Measurements from ENCODE around the gene NKAP.
"Not testable (repeated sequence)": the region's sequence is repeated elsewhere in the genome, so short reads cannot be mapped to it uniquely, and the experiment has no call there.

NKAP gene

DNA sequence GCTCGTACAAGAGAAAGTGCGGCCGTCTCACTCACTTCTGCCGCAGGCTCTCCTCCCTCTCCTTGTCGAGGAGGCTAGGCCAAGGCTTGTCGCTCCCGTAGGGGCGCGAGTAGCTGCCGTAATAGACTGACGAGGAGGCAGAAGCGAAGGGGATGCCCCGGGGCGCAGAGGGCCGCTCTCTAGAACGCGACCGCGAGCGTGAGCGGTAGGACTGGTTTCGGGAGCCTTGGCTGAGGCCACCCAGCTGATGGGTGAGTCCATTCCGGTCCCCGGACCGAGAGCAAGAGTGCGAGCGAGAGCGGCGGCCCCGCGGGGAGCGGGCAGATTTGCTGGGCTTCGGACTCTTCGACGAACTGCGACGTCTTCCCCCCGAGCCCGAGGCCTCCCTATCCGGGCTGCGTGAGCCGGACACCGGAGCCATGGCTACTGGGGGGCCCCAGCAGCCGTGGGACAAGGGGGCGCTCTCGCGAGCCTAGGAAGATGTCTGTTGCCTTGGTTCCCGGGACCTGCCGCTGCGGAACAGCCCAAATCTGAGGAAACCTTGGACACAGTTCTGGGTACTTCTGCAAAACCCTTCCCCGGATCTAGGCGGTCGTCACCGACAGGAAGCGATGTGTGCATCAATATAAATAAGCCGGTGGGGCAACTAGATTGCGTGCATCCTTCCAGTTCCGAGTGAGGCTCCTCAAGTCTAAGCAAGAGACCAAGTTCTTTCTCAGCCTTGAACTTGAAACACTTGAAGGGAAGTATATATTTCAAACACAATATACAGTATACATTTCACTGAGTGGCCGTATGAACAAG is at the start of gene NKAP:
Gene NKAP (minus strand): TSS at position 567 of the 804 bp plus-strand sequence. CDS start 146 bp downstream, at position 421.
- peak; percentile 49 to 66 for DNase-seq (ENCODE audit: low read depth in 2 of 2, low spot score in 1 of 2)

DNA sequence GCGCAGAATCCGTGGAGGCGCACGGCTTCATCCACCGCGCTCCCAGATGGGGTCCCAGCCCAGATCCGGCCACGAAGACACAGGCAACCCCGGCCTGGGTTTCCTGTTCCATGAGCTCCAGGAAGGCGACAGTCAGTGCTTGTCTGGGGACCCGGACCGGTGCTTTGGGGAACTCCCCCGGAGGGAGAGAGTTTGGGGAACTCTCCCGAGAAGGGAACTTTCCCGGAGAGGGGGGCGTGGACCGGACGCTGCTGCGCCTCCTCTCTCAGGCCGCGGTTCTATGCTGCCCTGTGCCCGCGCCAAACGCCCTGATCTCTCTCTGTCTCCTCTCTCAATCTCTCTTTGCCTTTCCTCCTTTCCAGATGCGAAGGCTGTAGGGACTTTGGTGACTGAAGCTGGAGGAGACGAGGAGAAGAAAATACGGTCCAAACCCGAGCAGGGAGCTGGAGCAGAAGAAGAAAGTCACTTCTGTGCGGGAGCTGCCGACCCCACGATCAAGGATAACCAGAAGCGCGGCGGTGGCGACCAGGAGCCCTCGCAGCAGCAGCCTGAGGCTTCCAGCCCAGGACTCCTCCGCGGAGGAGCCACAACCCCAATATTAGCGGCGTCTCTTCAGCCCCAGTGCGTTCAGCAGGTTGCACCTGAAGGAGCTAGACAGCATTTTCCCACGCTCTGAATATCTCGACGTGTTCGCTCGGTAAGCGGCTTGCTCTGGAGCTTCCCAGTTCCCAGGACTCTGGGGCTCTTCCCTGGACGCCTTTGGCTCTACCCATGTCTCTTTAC is 47.6 kb upstream of the NKAP start:
- DNase-seq (ENCODE audit: low read depth in 2 of 2, low spot score in 1 of 2) = no peak

DNA sequence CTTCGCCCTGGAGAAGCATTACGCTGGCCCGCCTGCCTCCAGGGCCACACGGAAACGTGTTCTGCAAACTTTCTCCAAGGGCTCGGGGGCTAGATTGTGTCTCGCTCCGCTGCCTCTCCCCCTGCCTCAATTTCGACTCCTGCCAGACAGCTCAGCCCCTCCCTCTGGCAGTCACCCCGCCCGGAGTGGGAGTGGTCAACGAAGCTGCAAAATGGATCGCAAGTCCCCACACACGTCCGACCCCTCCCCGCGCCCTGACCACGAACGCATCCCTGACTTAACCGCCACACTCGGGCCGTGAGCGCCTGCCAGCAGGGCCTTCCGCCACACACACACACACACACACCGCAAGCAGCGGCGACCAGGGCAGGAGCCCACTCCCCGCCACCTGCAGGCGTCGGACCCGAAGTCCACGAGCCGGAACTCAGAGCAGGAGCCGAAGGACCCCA is 47.0 kb upstream of the NKAP start:
- DNase-seq (ENCODE audit: low read depth in 2 of 2, low spot score in 1 of 2) = no peak

- no peak for DNase-seq (ENCODE audit: low read depth in 2 of 2, low spot score in 1 of 2)
These were observed 46.5 kb upstream of the NKAP start for GRCh38 chrX:119989905-119990555.

DNA sequence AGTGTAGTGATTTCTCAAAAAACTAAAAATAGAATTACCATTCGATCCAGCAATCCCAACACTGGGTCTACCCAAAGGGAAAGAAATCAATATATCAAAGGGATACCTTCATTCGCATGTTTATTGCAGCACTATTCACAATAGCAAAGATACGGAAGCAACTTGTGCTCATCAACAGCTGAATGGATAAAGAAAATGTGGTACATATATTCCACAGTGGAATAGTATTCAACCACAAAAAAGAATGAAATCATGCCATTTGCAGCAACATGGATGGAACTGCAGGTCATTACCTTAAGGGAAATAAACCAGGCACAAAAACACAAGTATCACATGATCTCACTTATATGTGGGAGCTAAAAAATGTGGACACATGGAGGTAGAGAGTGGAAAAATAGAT is 42.7 kb upstream of the NKAP start:
- DNase-seq (ENCODE audit: low read depth in 2 of 2, low spot score in 1 of 2) = no peak

GRCh38 chrX:119984652-119985051 is 41.1 kb upstream of the NKAP start:
- no peak for DNase-seq (ENCODE audit: low read depth in 2 of 2, low spot score in 1 of 2)

DNA sequence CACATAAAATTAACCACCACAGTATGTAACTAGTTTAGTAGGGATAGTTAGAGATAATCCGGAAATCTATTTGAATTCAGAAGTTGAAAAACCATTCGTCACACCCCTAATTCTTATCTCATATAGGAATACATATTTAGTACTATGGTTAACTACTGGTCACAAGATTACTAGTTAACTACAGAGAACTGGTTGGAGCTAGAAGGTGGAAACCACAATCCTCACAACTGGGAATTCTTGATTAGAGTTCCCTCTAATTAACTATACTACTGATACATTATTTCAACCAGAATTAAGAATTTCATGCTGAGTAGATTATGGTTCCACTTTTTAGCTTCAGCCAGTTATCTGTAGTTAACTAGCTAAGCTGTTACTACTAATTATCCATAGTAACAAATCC is 39.9 kb upstream of the NKAP start:
- no peak for DNase-seq (ENCODE audit: low read depth in 2 of 2, low spot score in 1 of 2)

DNA sequence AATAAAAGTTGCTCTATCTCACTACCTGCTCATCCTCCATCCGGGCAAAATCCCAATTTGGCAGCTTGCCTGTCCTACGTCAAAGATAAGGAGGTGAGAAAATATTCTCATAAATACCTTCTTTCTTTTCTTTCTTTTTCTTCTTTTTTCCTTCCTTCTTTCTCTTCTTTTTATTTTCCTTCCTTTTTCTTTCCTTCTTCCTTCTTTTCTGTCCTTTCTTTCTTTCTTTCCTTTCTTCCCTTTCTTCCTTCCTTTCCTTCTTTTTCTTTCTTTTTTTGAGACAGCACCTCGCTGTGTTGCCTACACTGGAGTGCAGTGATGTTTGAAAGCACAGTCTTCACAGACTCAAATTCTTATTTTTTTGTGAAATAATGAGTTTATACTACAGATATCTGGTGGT is 38.6 kb upstream of the NKAP start:
- no peak for DNase-seq (ENCODE audit: low read depth in 2 of 2, low spot score in 1 of 2)

- no peak for DNase-seq (ENCODE audit: low read depth in 2 of 2, low spot score in 1 of 2)
These were observed 37.9 kb upstream of the NKAP start for GRCh38 chrX:119981286-119982070.

DNA sequence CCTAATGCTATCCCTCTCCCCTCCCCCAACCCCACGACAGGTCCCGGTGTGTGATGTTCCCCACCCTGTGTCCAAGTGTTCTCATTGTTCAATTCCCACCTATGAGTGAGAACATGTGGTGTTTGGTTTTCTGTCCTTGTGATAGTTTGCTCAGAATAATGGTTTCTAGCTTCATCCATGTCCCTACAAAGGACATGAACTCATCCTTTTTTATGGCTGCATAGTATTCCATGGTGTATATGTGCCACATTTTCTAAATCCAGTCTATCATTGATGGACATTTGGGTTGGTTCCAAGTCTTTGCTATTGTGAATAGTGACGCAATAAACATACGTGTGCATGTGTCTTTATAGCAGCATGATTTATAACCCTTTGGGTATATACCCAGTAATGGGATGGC is 33.6 kb upstream of the NKAP start:
- not testable (repeated sequence) for DNase-seq (ENCODE audit: low read depth in 2 of 2, low spot score in 1 of 2)

- no peak for DNase-seq (ENCODE audit: low read depth in 2 of 2, low spot score in 1 of 2)
These were observed 27.6 kb upstream of the NKAP start for GRCh38 chrX:119971184-119971583.

DNA sequence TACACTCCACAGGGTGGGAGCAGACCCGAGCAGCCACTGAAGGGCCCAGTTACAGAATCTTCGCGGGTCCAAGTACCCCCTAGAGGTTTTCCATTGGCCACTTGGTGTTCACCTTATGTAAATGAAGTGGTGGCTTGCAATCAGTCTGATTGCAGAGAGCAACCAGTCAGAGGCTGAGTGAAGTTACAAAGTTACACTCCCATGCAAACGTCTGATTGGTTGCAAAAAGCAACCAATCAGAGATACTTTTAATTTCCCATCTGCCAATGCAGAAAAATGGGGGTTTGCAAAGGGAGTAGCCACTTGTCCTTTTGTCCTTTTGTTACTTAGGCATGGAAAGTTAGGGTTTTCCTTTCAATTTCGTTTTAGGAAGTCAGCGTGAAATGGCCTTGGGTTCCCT is 27.0 kb upstream of the NKAP start:
- DNase-seq (ENCODE audit: low read depth in 2 of 2, low spot score in 1 of 2) = no peak

DNA sequence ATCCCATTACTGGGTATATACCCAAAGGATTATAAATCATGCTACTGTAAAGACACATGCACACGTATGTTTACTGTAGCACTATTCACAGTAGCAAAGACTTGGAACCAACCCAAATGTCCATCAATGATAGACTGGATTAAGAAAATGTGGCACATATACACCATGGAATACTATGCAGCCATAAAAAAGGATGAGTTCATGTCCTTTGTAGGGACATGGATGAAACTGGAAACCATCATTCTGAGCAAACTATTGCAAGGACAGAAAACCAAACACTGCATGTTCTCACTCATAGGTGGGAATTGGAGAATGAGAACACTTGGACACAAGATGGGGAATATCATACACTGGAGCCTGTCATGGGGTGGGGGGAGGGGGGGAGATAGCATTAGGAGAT is 23.3 kb upstream of the NKAP start:
- DNase-seq (ENCODE audit: low read depth in 2 of 2, low spot score in 1 of 2) = not testable (repeated sequence)

GRCh38 chrX:119960625-119961024 is 17.1 kb upstream of the NKAP start:
- DNase-seq (ENCODE audit: low read depth in 2 of 2, low spot score in 1 of 2) = no peak

- DNase-seq (ENCODE audit: low read depth in 2 of 2, low spot score in 1 of 2) = peak in 1 of 2 donors; percentile 15
These were observed 12.4 kb upstream of the NKAP start for GRCh38 chrX:119955807-119956570.

- DNase-seq (ENCODE audit: low read depth in 2 of 2, low spot score in 1 of 2) = no peak
These were observed 10.8 kb upstream of the NKAP start for GRCh38 chrX:119954374-119954773.

- no peak for DNase-seq (ENCODE audit: low read depth in 2 of 2, low spot score in 1 of 2)
These were observed 4.8 kb upstream of the NKAP start for GRCh38 chrX:119948381-119948780.

GRCh38 chrX:119945481-119945880 is 1.9 kb upstream of the NKAP start:
- DNase-seq (ENCODE audit: low read depth in 2 of 2, low spot score in 1 of 2) = no peak

GRCh38 chrX:119942831-119943184 is 743 bp downstream of the NKAP start:
- no peak for DNase-seq (ENCODE audit: low read depth in 2 of 2, low spot score in 1 of 2)

DNA sequence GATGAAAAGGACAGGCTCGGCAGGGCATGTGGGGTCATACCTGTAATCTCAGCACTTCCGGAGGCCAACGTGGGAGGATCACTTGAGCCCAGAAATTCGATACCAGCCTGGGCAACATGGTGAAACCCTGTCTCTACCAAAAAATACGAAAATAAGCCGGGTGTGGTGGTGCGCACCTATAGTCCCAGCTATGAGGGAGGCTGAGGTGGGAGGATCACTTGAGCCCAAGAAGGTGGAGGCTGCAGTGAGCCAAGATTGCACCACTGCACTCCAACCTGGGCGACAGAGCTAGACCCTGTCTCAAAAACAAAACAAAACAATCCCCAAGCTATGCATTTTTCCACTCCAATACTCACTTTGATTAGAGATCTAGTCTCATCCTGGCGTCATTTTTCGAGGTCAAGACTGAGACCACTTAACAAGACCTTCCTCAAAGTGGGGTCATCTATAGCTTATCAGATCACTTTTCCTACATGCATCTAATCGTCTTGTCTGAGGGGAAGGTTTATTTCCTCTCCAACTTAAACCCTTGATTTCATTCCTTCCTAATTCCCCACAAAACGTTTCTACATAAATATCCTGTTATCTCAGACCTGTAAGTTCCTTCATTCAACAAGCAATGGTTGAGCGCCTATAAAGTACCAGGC is 1.3 kb downstream of the NKAP start:
- no peak for DNase-seq (ENCODE audit: low read depth in 2 of 2, low spot score in 1 of 2)
